KMS-11 (cell line): ENCODE measurements around the gene TRABD2B.

Source experiments
- H2AFZ ChIP-seq: fragments of 200-600 bp; sonication (generic); 2 replicates; pipeline ENCODE4 v1.6.1; 2016; ENCODE audit warnings: antibody characterized with exemption, mixed run types, low read depth
- H3K27ac ChIP-seq: fragments of 200-600 bp; sonication (generic); 2 replicates; pipeline ENCODE4 v1.6.1; 2016; ENCODE audit warnings: mild to moderate bottlenecking, mixed run types
- H3K27me3 ChIP-seq: fragments of 200-600 bp; sonication (generic); 2 replicates; pipeline ENCODE4 v1.6.1; 2017; ENCODE audit warnings: mild to moderate bottlenecking, low read depth, mixed run types, moderate library complexity; ENCODE audit not compliant: insufficient read depth
- H3K36me3 ChIP-seq: fragments of 200-600 bp; sonication (generic); 2 replicates; pipeline ENCODE4 v1.6.1; 2017; ENCODE audit warnings: mild to moderate bottlenecking, mixed run types; ENCODE audit not compliant: insufficient read depth
- H3K4me1 ChIP-seq: fragments of 200-600 bp; sonication (generic); 2 replicates; pipeline ENCODE4 v1.6.1; 2016; ENCODE audit warnings: mild to moderate bottlenecking, low read depth, mixed run types; ENCODE audit not compliant: poor library complexity, severe bottlenecking
- H3K4me2 ChIP-seq: fragments of 200-600 bp; sonication (generic); 2 replicates; pipeline ENCODE4 v1.7.0; 2016; ENCODE audit warnings: mild to moderate bottlenecking, mixed run types
- H3K4me3 ChIP-seq: fragments of 200-600 bp; sonication (generic); IDR thresholded peaks from 2 replicates; pipeline ENCODE4 v1.6.1; 2017; ENCODE audit warnings: low read depth, low read length, mixed read lengths; ENCODE audit not compliant: insufficient read depth
- H3K79me2 ChIP-seq: fragments of 200-600 bp; sonication (generic); 2 replicates; pipeline ENCODE4 v1.6.1; 2016; ENCODE audit warnings: low read depth, mixed run types; ENCODE audit not compliant: insufficient read depth
- H3K9ac ChIP-seq: fragments of 200-600 bp; sonication (generic); 2 replicates; pipeline ENCODE4 v1.6.1; 2016; ENCODE audit warnings: mild to moderate bottlenecking, mixed run types
- H4K20me1 ChIP-seq: fragments of 200-600 bp; sonication (generic); 2 replicates; pipeline ENCODE4 v1.6.1; 2016; ENCODE audit warnings: mild to moderate bottlenecking, mixed run types; ENCODE audit not compliant: insufficient read depth
- CTCF ChIP-seq: fragments of 200-600 bp; sonication (generic); conservative IDR thresholded peaks from 2 replicates; pipeline ENCODE4 v1.6.1; 2017; ENCODE audit warnings: low read depth, mild to moderate bottlenecking, antibody characterized with exemption, low read length, moderate library complexity, mixed read lengths

TRABD2B gene

GRCh38 chr1:47785118-47785517 lies 212.1 kb downstream of the TRABD2B start:
- no peak for TF ChIP-seq CTCF
- Histone ChIP-seq H3K36me3 (no peaks in the 10 kb centered on the region), H2AFZ (no peak overlapping the region), H3K27ac (no peak overlapping the region), H3K4me3 (no peak overlapping the region), H4K20me1 (no peaks in the 10 kb centered on the region), H3K9ac (no peak overlapping the region), H3K4me2 (no peak overlapping the region), H3K4me1 (no peaks in the 10 kb centered on the region), H3K79me2 (no peaks in the 10 kb centered on the region), H3K27me3 (no peaks in the 10 kb centered on the region)

- TF ChIP-seq CTCF = no peak
- H3K9ac ChIP-seq = no peak overlapping the region
- no peaks in the 10 kb centered on the region for H3K27me3 ChIP-seq
- H4K20me1 ChIP-seq = no peaks in the 10 kb centered on the region
- H3K4me1 ChIP-seq = no peaks in the 10 kb centered on the region
- no peak overlapping the region for H2AFZ ChIP-seq
- H3K27ac ChIP-seq = no peak overlapping the region
- H3K4me3 ChIP-seq = no peak overlapping the region
- no peaks in the 10 kb centered on the region for H3K79me2 ChIP-seq
- H3K4me2 ChIP-seq = no peak overlapping the region
- no peaks in the 10 kb centered on the region for H3K36me3 ChIP-seq
These were observed 212.7 kb downstream of the TRABD2B start for GRCh38 chr1:47784497-47784822.

GRCh38 chr1:47783638-47784496 lies 213.3 kb downstream of the TRABD2B start:
- Histone ChIP-seq H3K4me3 (no peak overlapping the region), H3K4me1 (no peaks in the 10 kb centered on the region), H3K27ac (no peak overlapping the region), H2AFZ (no peak overlapping the region), H3K36me3 (no peaks in the 10 kb centered on the region), H4K20me1 (no peaks in the 10 kb centered on the region), H3K27me3 (no peaks in the 10 kb centered on the region), H3K9ac (no peak overlapping the region), H3K79me2 (no peaks in the 10 kb centered on the region), H3K4me2 (no peak overlapping the region)
- no peak for TF ChIP-seq CTCF

- no peak overlapping the region for H2AFZ ChIP-seq
These were observed 214.6 kb downstream of the TRABD2B start for GRCh38 chr1:47782414-47783166.

More at GRCh38 chr1:47782414-47783166, 214.6 kb downstream of the TRABD2B start:
- Histone ChIP-seq H3K79me2 (no peaks in the 10 kb centered on the region), H3K4me2 (no peak overlapping the region), H3K27ac (no peak overlapping the region), H3K4me1 (no peaks in the 10 kb centered on the region), H3K36me3 (no peaks in the 10 kb centered on the region), H4K20me1 (no peaks in the 10 kb centered on the region), H3K9ac (no peak overlapping the region), H3K27me3 (no peaks in the 10 kb centered on the region), H3K4me3 (no peak overlapping the region)
- TF ChIP-seq CTCF = no peak
